ENCODE results near the gene CDC14A.

- no peak for TF ChIP-seq CTCF (IDR thresholded peaks at IDR 0.05)
- no peak for TF ChIP-seq POLR2A (IDR thresholded peaks at IDR 0.05)
Measured at GRCh38 chr1:100387209-100387608, 34.9 kb downstream of the CDC14A start.

Measured in adrenal gland (tissue), 5 donors.